IMR-90 (cell line): ENCODE results near the gene KRTAP10-7. TPM values are rescaled to one million over a fixed set of nuclear protein-coding genes. Genes with fewer than 3 reads are reported as not detected.

Experiments used
- ATAC-seq: fragments of 200-7000 bp; cut with Tn5 transposase; 2 replicates; pipeline ENCODE4 v1.9.1; 2020; ENCODE audit warnings: low read depth, mild to moderate bottlenecking, moderate library complexity
- BruUV-seq: library from RNA; stranded (reverse); fragments of 400-500 nt; replicated peaks from 2 replicates; lab custom pipeline; 2021; lab: Mats Ljungman, UMichigan
- CTCF ChIA-PET: fragments of 300-600 bp; formaldehyde crosslinking; extraction: SDS; loops from one replicate; lab custom pipeline; 2021; ENCODE audit warnings: antibody characterized with exemption; lab: Yijun Ruan, JAX
- POLR2A ChIA-PET: fragments of 300-600 bp; sonication (Branson Sonifier 250); formaldehyde crosslinking; loops from one replicate; lab custom pipeline; 2022; ENCODE audit warnings: antibody characterized with exemption; ENCODE audit not compliant: unreplicated experiment; lab: Charles Lee
- DNase-seq: peaks from one replicate; pipeline ENCODE4 v3.0.0; 2013
- H2AFZ ChIP-seq: replicated peaks from 2 replicates; pipeline ENCODE3; 2013; ENCODE audit warnings: low read length, mild to moderate bottlenecking; ENCODE audit not compliant: poor library complexity
- H2AK5ac ChIP-seq: 2 replicates; pipeline ENCODE4 v1.6.1; 2013; ENCODE audit warnings: low read depth, low read length, inconsistent platforms
- H2AK9ac ChIP-seq: replicated peaks from 2 replicates; pipeline ENCODE3; 2013; ENCODE audit warnings: mild to moderate bottlenecking, low read depth, low read length, moderate library complexity; ENCODE audit not compliant: poor library complexity
- H2BK120ac ChIP-seq: 2 replicates; pipeline ENCODE4 v1.6.1; 2013; ENCODE audit warnings: low read depth, low read length, inconsistent platforms
- H2BK15ac ChIP-seq: 3 replicates; pipeline ENCODE4 v1.6.1; 2013; ENCODE audit warnings: low read depth, low read length, inconsistent platforms
- H2BK20ac ChIP-seq: 2 replicates; pipeline ENCODE4 v1.6.1; 2013; ENCODE audit warnings: low read depth, mild to moderate bottlenecking, inconsistent platforms, low read length, moderate library complexity
- H2BK5ac ChIP-seq: 2 replicates; pipeline ENCODE4 v1.6.1; 2013; ENCODE audit warnings: mild to moderate bottlenecking, low read depth, low read length, inconsistent platforms; ENCODE audit not compliant: poor library complexity, severe bottlenecking
- H3K14ac ChIP-seq: replicated peaks from 2 replicates; pipeline ENCODE4 v1.6.1; 2013; ENCODE audit warnings: low read depth, low read length, inconsistent platforms
- H3K18ac ChIP-seq: 2 replicates; pipeline ENCODE4 v1.6.1; 2013; ENCODE audit warnings: low read depth, low read length, control low read depth
- H3K23ac ChIP-seq: 2 replicates; pipeline ENCODE4 v1.6.1; 2013; ENCODE audit warnings: low read depth, low read length, inconsistent platforms
- H3K27ac ChIP-seq: 2 replicates; pipeline ENCODE4 v1.5.1; 2013; ENCODE audit warnings: mild to moderate bottlenecking, control low read depth, low read length; ENCODE audit not compliant: insufficient read depth
- H3K27me3 ChIP-seq: 2 replicates; pipeline ENCODE4 v1.6.1; 2013; ENCODE audit warnings: low read length; ENCODE audit not compliant: control insufficient read depth, insufficient read depth
- H3K36me3 ChIP-seq: 2 replicates; pipeline ENCODE4 v1.6.1; 2013; ENCODE audit warnings: low read length, mixed read lengths; ENCODE audit not compliant: control insufficient read depth, insufficient read depth
- H3K4ac ChIP-seq: 2 replicates; pipeline ENCODE4 v1.6.1; 2013; ENCODE audit warnings: low read depth, low read length, inconsistent platforms
- H3K4me1 ChIP-seq: 2 replicates; pipeline ENCODE4 v1.6.1; 2013; ENCODE audit warnings: low read length, mixed read lengths; ENCODE audit not compliant: control insufficient read depth, insufficient read depth
- H3K4me2 ChIP-seq: 2 replicates; pipeline ENCODE4 v1.6.1; 2013; ENCODE audit warnings: low read depth, mild to moderate bottlenecking, control low read depth, low read length, moderate library complexity
- H3K4me3 ChIP-seq: 2 replicates; pipeline ENCODE4 v1.5.1; 2013; ENCODE audit warnings: low read depth, mild to moderate bottlenecking, control low read depth, low read length, moderate library complexity; ENCODE audit not compliant: insufficient read depth
- H3K56ac ChIP-seq: 2 replicates; pipeline ENCODE4 v1.6.1; 2013; ENCODE audit warnings: low read length, inconsistent platforms; ENCODE audit not compliant: insufficient read depth; ENCODE audit errors: extremely low read depth
- H3K79me1 ChIP-seq, 2 experiments: 2 replicates each; pipeline ENCODE4 v1.6.1; 2013; ENCODE audit warnings: low read length in 2 of 2, inconsistent platforms in 1 of 2, low read depth in 1 of 2
- H3K9ac ChIP-seq: 2 replicates; pipeline ENCODE4 v1.6.1; 2013; ENCODE audit warnings: low read depth, low read length, control low read depth
- H3K9me1 ChIP-seq: 2 replicates; pipeline ENCODE4 v1.6.1; 2013; ENCODE audit warnings: low read length, inconsistent platforms; ENCODE audit not compliant: insufficient read depth
- H3K9me3 ChIP-seq: 2 replicates; pipeline ENCODE4 v1.6.1; 2013; ENCODE audit warnings: low read length; ENCODE audit not compliant: control insufficient read depth, insufficient read depth
- H4K20me1 ChIP-seq: 2 replicates; pipeline ENCODE4 v1.6.1; 2013; ENCODE audit warnings: low read length, inconsistent platforms; ENCODE audit not compliant: insufficient read depth
- H4K5ac ChIP-seq: 2 replicates; pipeline ENCODE4 v1.6.1; 2013; ENCODE audit warnings: mild to moderate bottlenecking, low read depth, low read length, control low read depth
- H4K8ac ChIP-seq, 2 experiments: 2 replicates each; pipeline ENCODE4 v1.6.1; 2013; ENCODE audit warnings: low read depth in 2 of 2, low read length in 2 of 2, control low read depth in 1 of 2, inconsistent platforms in 1 of 2
- H4K91ac ChIP-seq: 2 replicates; pipeline ENCODE4 v1.6.1; 2013; ENCODE audit warnings: low read depth, low read length, inconsistent platforms; ENCODE audit not compliant: insufficient read depth
- CTCF ChIP-seq: conservative IDR thresholded peaks from 2 replicates; pipeline ENCODE4 v1.5.1; 2012; ENCODE audit warnings: mild to moderate bottlenecking, low read depth, low read length, improper control_type of control experiment
- RAD21 ChIP-seq: IDR thresholded peaks from 2 replicates; pipeline ENCODE4 v1.6.1; 2012; ENCODE audit warnings: low read length, improper control_type of control experiment
- WGBS, 2 experiments: methylation state at CpG; one replicate each; pipeline versions ENCODE4 v1.1.5 to v1.1.7; 2013; ENCODE audit warnings: missing lambda C conversion rate in 2 of 2; ENCODE audit not compliant: insufficient read length in 1 of 2; ENCODE audit errors: extremely low coverage in 2 of 2; 5-methylcytosine and 5-hydroxymethylcytosine counted together
- dilution Hi-C: fragments of 300-500 bp; cut with HindIII; formaldehyde crosslinking; loops from one replicate; pipeline ENCODE4 v1.14.3; 2018; ENCODE audit warnings: low sequenced_read_pairs; ENCODE audit not compliant: unreplicated experiment
- in situ Hi-C: fragments of 300-500 bp; cut with MboI; formaldehyde crosslinking; loops from 3 replicates; pipeline ENCODE4 v1.14.3; 2019; ENCODE audit warnings: low sequenced_read_pairs, inconsistent platforms, mixed read lengths
- intact Hi-C: fragments of 100-400 bp; cut with micrococcal nuclease; formaldehyde crosslinking; loops from 2 replicates; pipeline ENCODE4 v1.10.0; 2022
- polyA plus RNA-seq, 3 experiments: library from polyadenylated mRNA; depleted of rRNA; stranded (reverse); fragments of >200 nt; gene quantifications; 2 replicates each; pipeline ENCODE4 v1.2.3, GENCODE V29; 2012; ENCODE audit warnings: low replicate concordance in 1 of 3
- total RNA-seq: library from RNA; depleted of rRNA; stranded (reverse); fragments of >200 nt; gene quantifications from 2 replicates; pipeline ENCODE4 v1.2.3, GENCODE V29; 2012

The KRTAP10-7 gene
- total and polyA plus RNA-seq, 2 of the 4 experiments (the other 2 are of a cell fraction): not detected

GRCh38 chr21:44583800-44584147 lies 16.6 kb upstream of the KRTAP10-7 start:
- CTCF ChIA-PET: no interaction called here
- Histone ChIP-seq H3K14ac (no peak overlapping the region), H3K9me1 (no peaks in the 10 kb centered on the region), H3K79me1 (no peaks in the 10 kb centered on the region), H3K4me1 (no peaks in the 10 kb centered on the region), H3K4me2 (no peak overlapping the region), H3K9me3 (peaks cover 6% of the 10 kb centered on the region), H3K4ac (no peak overlapping the region), H3K36me3 (no peaks in the 10 kb centered on the region), H3K4me3 (no peak overlapping the region), H2BK20ac (no peak overlapping the region), H2BK120ac (no peak overlapping the region), H3K56ac (no peak overlapping the region), H2BK5ac (no peak overlapping the region), H2AK9ac (no peak overlapping the region), H3K27me3 (peaks cover 3% of the 10 kb centered on the region; the same call in 1 of the 2 replicates), H2AFZ (no peak overlapping the region), H4K20me1 (no peaks in the 10 kb centered on the region), H2AK5ac (no peak overlapping the region), H3K18ac (no peak overlapping the region), H3K9ac (no peak overlapping the region), H3K27ac (no peak overlapping the region), H4K5ac (no peak overlapping the region), H3K23ac (no peak overlapping the region), H4K91ac (no peak overlapping the region), H2BK15ac (no peak overlapping the region), H4K8ac (no peak overlapping the region)
- ATAC-seq: no peak
- WGBS, 2 experiments: no CpG with 5 or more reads among the region's 6 CpGs
- intact Hi-C loops (no loop called here), in situ Hi-C loops (no loop called here), dilution Hi-C loops (no loop called here)
- POLR2A ChIA-PET: no interaction called here
- no TSS peak for BruUV-seq
- DNase-seq: no peak
- no peak for TF ChIP-seq CTCF
- TF ChIP-seq RAD21: no peak
